Endothelial cell (in vitro differentiated cells): Measurements from ENCODE around the gene SULT4A1. TPM values are rescaled to one million over a fixed set of nuclear protein-coding genes. Genes with fewer than 3 reads are reported as not detected.
A peak's percentile ranks its signal among the peaks of the same experiment; 100 is the strongest.
"Not testable (repeated sequence)": the region's sequence is repeated elsewhere in the genome, so short reads cannot be mapped to it uniquely, and the experiment has no call there.

ENCODE experiments used
- DNase-seq: peaks from one replicate; pipeline ENCODE4 v3.0.0; 2021; ENCODE audit warnings: low spot score
- H3K27ac Mint-ChIP-seq: one replicate; pipeline ENCODE4 v1.8.0; 2021; ENCODE audit warnings: mixed read lengths, inconsistent platforms; ENCODE audit not compliant: unreplicated experiment
- H3K27me3 Mint-ChIP-seq: one replicate; pipeline ENCODE4 v1.8.0; 2021; ENCODE audit warnings: mild to moderate bottlenecking, moderate library complexity, mixed read lengths, inconsistent platforms; ENCODE audit not compliant: unreplicated experiment
- H3K36me3 Mint-ChIP-seq: one replicate; pipeline ENCODE4 v1.8.0; 2021; ENCODE audit warnings: mild to moderate bottlenecking, low read depth, mixed read lengths, inconsistent platforms; ENCODE audit not compliant: unreplicated experiment
- H3K4me1 Mint-ChIP-seq: one replicate; pipeline ENCODE4 v1.8.0; 2021; ENCODE audit warnings: mild to moderate bottlenecking, mixed read lengths, inconsistent platforms; ENCODE audit not compliant: unreplicated experiment
- H3K4me3 Mint-ChIP-seq: one replicate; pipeline ENCODE4 v1.8.0; 2021; ENCODE audit warnings: mild to moderate bottlenecking, mixed read lengths, inconsistent platforms; ENCODE audit not compliant: unreplicated experiment
- H3K9me3 Mint-ChIP-seq: one replicate; pipeline ENCODE4 v1.8.0; 2021; ENCODE audit warnings: mixed read lengths, inconsistent platforms; ENCODE audit not compliant: unreplicated experiment
- total RNA-seq: library from RNA; stranded (reverse); fragmentation: NEBNext Ultra II Directional; extraction: Animal tissue kit (Norgen Biotek cat#: 25700); gene quantifications from one replicate; pipeline ENCODE4 v1.2.1, GENCODE V29; 2021; ENCODE audit not compliant: unreplicated experiment
- TF ChIP-seq, protein P1 (sequence below): fragments of 200-600 bp; sonication (generic); IDR thresholded peaks from one replicate; pipeline ENCODE4 v1.5.0; 2021; ENCODE audit warnings: antibody characterized with exemption; ENCODE audit not compliant: unreplicated experiment

Gene SULT4A1
- total RNA-seq, 1 donor from 2014 or later: 16.5 TPM

GRCh38 chr22:43876866-43877509, 14.7 kb upstream of the SULT4A1 start:
- H3K4me3 Mint-ChIP-seq: no peak overlapping the region
- DNase-seq: no peak
- H3K36me3 Mint-ChIP-seq: no peaks in the 10 kb centered on the region
- H3K27ac Mint-ChIP-seq: no peak overlapping the region
- TF ChIP-seq, protein P1, sequence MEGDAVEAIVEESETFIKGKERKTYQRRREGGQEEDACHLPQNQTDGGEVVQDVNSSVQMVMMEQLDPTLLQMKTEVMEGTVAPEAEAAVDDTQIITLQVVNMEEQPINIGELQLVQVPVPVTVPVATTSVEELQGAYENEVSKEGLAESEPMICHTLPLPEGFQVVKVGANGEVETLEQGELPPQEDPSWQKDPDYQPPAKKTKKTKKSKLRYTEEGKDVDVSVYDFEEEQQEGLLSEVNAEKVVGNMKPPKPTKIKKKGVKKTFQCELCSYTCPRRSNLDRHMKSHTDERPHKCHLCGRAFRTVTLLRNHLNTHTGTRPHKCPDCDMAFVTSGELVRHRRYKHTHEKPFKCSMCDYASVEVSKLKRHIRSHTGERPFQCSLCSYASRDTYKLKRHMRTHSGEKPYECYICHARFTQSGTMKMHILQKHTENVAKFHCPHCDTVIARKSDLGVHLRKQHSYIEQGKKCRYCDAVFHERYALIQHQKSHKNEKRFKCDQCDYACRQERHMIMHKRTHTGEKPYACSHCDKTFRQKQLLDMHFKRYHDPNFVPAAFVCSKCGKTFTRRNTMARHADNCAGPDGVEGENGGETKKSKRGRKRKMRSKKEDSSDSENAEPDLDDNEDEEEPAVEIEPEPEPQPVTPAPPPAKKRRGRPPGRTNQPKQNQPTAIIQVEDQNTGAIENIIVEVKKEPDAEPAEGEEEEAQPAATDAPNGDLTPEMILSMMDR: no peak
- H3K27me3 Mint-ChIP-seq: peaks cover 3% of the 10 kb centered on the region
- no peaks in the 10 kb centered on the region for H3K4me1 Mint-ChIP-seq
- H3K9me3 Mint-ChIP-seq: no peaks in the 10 kb centered on the region

- no peaks in the 10 kb centered on the region for H3K36me3 Mint-ChIP-seq
- H3K27ac Mint-ChIP-seq: no peak overlapping the region
- no peak overlapping the region for H3K4me3 Mint-ChIP-seq
- TF ChIP-seq, protein P1: no peak
- DNase-seq: no peak
- H3K4me1 Mint-ChIP-seq: no peaks in the 10 kb centered on the region
- no peaks in the 10 kb centered on the region for H3K9me3 Mint-ChIP-seq
- peaks cover 4% of the 10 kb centered on the region for H3K27me3 Mint-ChIP-seq
These were observed 7.5 kb upstream of the SULT4A1 start for GRCh38 chr22:43869799-43870198.

GRCh38 chr22:43869001-43869400, 6.7 kb upstream of the SULT4A1 start:
- not testable (repeated sequence) for H3K36me3 Mint-ChIP-seq, H3K27ac Mint-ChIP-seq, H3K4me3 Mint-ChIP-seq, H3K27me3 Mint-ChIP-seq, H3K9me3 Mint-ChIP-seq, H3K4me1 Mint-ChIP-seq, DNase-seq

GRCh38 chr22:43867839-43868635, 5.7 kb upstream of the SULT4A1 start:
- H3K4me1 Mint-ChIP-seq: no peaks in the 10 kb centered on the region
- H3K36me3 Mint-ChIP-seq: no peaks in the 10 kb centered on the region
- DNase-seq: peak; percentile 85
- no peaks in the 10 kb centered on the region for H3K9me3 Mint-ChIP-seq
- H3K4me3 Mint-ChIP-seq: no peak overlapping the region
- TF ChIP-seq, protein P1: no peak
- H3K27ac Mint-ChIP-seq: no peak overlapping the region
- H3K27me3 Mint-ChIP-seq: peaks cover 4% of the 10 kb centered on the region

DNA sequence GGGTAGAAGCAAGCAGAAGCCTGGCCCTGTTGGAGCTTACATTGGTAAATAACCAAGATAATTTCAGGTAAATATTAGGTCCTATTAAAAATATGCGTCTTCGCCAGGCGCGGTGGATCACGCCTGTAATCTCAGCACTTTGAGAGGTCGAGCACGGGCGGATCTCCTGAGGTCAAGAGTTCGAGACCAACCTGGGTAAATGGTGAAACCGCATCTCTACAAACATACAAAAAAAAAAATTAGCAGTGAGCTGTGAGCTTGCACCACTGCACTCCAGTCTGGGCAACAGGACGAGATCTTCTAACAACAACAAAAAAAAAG, 529 bp upstream of the SULT4A1 start:
- H3K27ac Mint-ChIP-seq: peak overlapping the region; percentile 61
- no peaks in the 10 kb centered on the region for H3K9me3 Mint-ChIP-seq
- peaks cover 2% of the 10 kb centered on the region for H3K27me3 Mint-ChIP-seq
- no peak for DNase-seq
- H3K4me1 Mint-ChIP-seq: peaks cover 23% of the 10 kb centered on the region
- peak overlapping the region; percentile 89 for H3K4me3 Mint-ChIP-seq
- TF ChIP-seq, protein P1: no peak
- H3K36me3 Mint-ChIP-seq: peaks cover 7% of the 10 kb centered on the region
